Tibial nerve (tissue), 4 donors: Measurements from ENCODE around the gene IARS1.

Experiments used
- EP300 ChIP-seq, 2 donors: sonication (generic); formaldehyde crosslinking; IDR thresholded peaks; one replicate each; pipeline ENCODE4 v1.6.1; 2017; ENCODE audit warnings: antibody characterized with exemption in 2 of 2, mild to moderate bottlenecking in 1 of 2
- TF ChIP-seq, protein P1 (sequence below), 5 experiments: fragments of 200-600 bp in 3 of 5; fragments of 450-650 bp in 2 of 5; sonication (generic) in 3 of 5; IDR thresholded peaks; one replicate each; pipeline ENCODE4 v1.5.1; 2016 to 2019; ENCODE audit warnings: antibody characterized with exemption in 5 of 5, mild to moderate bottlenecking in 3 of 5, moderate library complexity in 2 of 5

DNA sequence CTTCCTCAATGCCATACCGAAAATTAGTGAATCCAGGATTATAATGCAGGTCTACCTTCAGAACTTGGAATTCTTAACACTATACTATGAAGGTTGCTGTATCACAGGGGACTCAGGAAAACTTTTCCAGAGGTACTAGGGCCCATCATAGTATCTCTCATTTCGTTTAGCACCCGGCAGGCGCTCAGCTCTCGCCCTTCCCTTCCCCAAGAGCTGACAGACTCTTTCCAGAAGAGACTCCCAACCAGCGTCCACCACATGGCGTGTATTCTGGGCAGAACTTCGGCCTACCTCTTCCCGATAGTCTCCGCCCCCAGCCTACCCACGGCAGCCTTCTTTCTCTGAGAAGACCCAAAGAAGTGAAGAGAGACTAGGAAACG is 31.4 kb upstream of the IARS1 start:
- TF ChIP-seq, protein P1, sequence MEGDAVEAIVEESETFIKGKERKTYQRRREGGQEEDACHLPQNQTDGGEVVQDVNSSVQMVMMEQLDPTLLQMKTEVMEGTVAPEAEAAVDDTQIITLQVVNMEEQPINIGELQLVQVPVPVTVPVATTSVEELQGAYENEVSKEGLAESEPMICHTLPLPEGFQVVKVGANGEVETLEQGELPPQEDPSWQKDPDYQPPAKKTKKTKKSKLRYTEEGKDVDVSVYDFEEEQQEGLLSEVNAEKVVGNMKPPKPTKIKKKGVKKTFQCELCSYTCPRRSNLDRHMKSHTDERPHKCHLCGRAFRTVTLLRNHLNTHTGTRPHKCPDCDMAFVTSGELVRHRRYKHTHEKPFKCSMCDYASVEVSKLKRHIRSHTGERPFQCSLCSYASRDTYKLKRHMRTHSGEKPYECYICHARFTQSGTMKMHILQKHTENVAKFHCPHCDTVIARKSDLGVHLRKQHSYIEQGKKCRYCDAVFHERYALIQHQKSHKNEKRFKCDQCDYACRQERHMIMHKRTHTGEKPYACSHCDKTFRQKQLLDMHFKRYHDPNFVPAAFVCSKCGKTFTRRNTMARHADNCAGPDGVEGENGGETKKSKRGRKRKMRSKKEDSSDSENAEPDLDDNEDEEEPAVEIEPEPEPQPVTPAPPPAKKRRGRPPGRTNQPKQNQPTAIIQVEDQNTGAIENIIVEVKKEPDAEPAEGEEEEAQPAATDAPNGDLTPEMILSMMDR (IDR thresholded peaks at IDR 0.05): no peak
- TF ChIP-seq EP300 (IDR thresholded peaks at IDR 0.05): no peak
